ENCODE measurements around the gene DOCK1. TPM values are rescaled to one million over a fixed set of nuclear protein-coding genes. Genes with fewer than 3 reads are reported as not detected.

DOCK1 gene
- total RNA-seq, 1 donor from 2014 or later = 25.8 TPM

- DNase-seq (ENCODE audit: low spot score in 2 of 2) = no peak
- H3K27ac ChIP-seq = no peak overlapping the region
- no peaks in the 10 kb centered on the region for H3K9me3 ChIP-seq
- H3K27me3 ChIP-seq = no peaks in the 10 kb centered on the region
- H3K36me3 ChIP-seq = peaks cover 49 to 76% of the 10 kb centered on the region in 2 donors
- H3K4me1 ChIP-seq = no peaks in the 10 kb centered on the region
- TF ChIP-seq, protein P1, sequence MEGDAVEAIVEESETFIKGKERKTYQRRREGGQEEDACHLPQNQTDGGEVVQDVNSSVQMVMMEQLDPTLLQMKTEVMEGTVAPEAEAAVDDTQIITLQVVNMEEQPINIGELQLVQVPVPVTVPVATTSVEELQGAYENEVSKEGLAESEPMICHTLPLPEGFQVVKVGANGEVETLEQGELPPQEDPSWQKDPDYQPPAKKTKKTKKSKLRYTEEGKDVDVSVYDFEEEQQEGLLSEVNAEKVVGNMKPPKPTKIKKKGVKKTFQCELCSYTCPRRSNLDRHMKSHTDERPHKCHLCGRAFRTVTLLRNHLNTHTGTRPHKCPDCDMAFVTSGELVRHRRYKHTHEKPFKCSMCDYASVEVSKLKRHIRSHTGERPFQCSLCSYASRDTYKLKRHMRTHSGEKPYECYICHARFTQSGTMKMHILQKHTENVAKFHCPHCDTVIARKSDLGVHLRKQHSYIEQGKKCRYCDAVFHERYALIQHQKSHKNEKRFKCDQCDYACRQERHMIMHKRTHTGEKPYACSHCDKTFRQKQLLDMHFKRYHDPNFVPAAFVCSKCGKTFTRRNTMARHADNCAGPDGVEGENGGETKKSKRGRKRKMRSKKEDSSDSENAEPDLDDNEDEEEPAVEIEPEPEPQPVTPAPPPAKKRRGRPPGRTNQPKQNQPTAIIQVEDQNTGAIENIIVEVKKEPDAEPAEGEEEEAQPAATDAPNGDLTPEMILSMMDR (IDR thresholded peaks at IDR 0.05) = no peak
- intact Hi-C loops (cut with DNase I) = no loop called here
- no peak overlapping the region for H3K4me3 ChIP-seq
Observed at GRCh38 chr10:127442220-127442525, 536.9 kb downstream of the DOCK1 start.

DNA sequence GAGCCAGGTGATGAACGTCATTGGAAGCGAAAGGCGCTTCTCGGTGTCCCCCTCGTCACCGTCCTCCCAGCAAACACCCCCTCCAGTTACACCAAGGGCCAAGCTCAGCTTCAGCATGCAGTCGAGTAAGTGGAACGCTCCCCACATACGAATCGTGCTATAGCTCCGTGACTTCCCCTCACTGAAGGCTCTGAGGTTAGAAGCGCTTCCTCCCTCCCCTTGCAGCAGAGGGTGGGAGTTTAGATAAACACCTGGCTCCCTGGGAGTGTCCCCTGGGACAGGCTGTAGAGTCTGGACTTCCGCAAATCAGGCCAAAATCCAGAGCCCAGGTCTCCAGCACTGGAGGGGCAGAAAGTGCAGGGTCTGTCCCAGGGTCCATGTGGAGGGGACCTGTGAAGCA is 538.9 kb downstream of the DOCK1 start:
- H3K9me3 ChIP-seq = no peaks in the 10 kb centered on the region
- no peaks in the 10 kb centered on the region for H3K4me1 ChIP-seq
- TF ChIP-seq, protein P1 (IDR thresholded peaks at IDR 0.05) = no peak
- H3K27me3 ChIP-seq = no peaks in the 10 kb centered on the region
- no peak overlapping the region for H3K27ac ChIP-seq
- H3K4me3 ChIP-seq = no peak overlapping the region
- no peak for DNase-seq (ENCODE audit: low spot score in 2 of 2)
- peaks cover 52 to 82% of the 10 kb centered on the region in 2 donors for H3K36me3 ChIP-seq
- intact Hi-C loops (cut with DNase I) = no loop called here

GRCh38 chr10:127447197-127447596 is 542.0 kb downstream of the DOCK1 start:
- intact Hi-C loops (cut with DNase I) = no loop called here
- H3K4me1 ChIP-seq = no peaks in the 10 kb centered on the region
- no peak for DNase-seq (ENCODE audit: low spot score in 2 of 2)
- no peaks in the 10 kb centered on the region for H3K9me3 ChIP-seq
- H3K27me3 ChIP-seq = no peaks in the 10 kb centered on the region
- no peak overlapping the region for H3K4me3 ChIP-seq
- H3K36me3 ChIP-seq = peaks cover 39 to 83% of the 10 kb centered on the region in 2 donors
- TF ChIP-seq, protein P1 (IDR thresholded peaks at IDR 0.05) = no peak
- no peak overlapping the region for H3K27ac ChIP-seq

- H3K27ac ChIP-seq = no peak overlapping the region
- intact Hi-C loops (cut with DNase I) = no loop called here
- TF ChIP-seq, protein P1 (IDR thresholded peaks at IDR 0.05) = no peak
- peaks cover 32 to 70% of the 10 kb centered on the region in 2 donors for H3K36me3 ChIP-seq
- no peak overlapping the region for H3K4me3 ChIP-seq
- no peaks in the 10 kb centered on the region for H3K4me1 ChIP-seq
- no peaks in the 10 kb centered on the region for H3K27me3 ChIP-seq
- peak in 1 of 2 donors; percentile 11 for DNase-seq (ENCODE audit: low spot score in 2 of 2)
- no peaks in the 10 kb centered on the region for H3K9me3 ChIP-seq
Observed at GRCh38 chr10:127449490-127449889, 544.3 kb downstream of the DOCK1 start.

DNA sequence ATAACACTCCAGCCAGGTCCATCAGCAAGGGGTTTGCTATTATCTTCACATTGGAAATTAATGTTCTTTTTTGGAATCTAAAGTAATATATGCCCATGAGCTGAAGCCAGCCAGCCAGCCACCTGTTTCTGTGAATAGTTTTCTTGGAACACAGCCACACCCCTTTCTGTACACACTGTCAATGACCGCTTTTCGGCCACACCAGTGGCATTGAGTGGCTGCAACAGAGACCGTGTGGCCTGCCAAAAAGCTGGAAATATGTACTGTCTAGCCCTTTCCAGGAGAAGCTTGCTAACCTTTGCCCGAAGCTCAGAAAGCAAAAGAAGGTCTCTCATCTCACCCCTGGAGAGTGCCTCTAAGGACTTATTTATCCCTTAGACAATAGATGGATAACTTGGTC is 545.4 kb downstream of the DOCK1 start:
- intact Hi-C loops (cut with DNase I) = no loop called here
- TF ChIP-seq, protein P1 (IDR thresholded peaks at IDR 0.05) = no peak
- H3K27ac ChIP-seq = no peak overlapping the region
- no peaks in the 10 kb centered on the region for H3K4me1 ChIP-seq
- H3K4me3 ChIP-seq = no peak overlapping the region
- no peaks in the 10 kb centered on the region for H3K9me3 ChIP-seq
- no peaks in the 10 kb centered on the region for H3K27me3 ChIP-seq
- DNase-seq (ENCODE audit: low spot score in 2 of 2) = peak in 1 of 2 donors; percentile 12
- peaks cover 20 to 62% of the 10 kb centered on the region in 2 donors for H3K36me3 ChIP-seq

- Histone ChIP-seq H3K4me3 (no peak overlapping the region), H3K36me3 (peaks cover 17 to 57% of the 10 kb centered on the region in 2 donors), H3K9me3 (no peaks in the 10 kb centered on the region), H3K4me1 (no peaks in the 10 kb centered on the region), H3K27ac (no peak overlapping the region), H3K27me3 (no peaks in the 10 kb centered on the region)
- TF ChIP-seq, protein P1 (IDR thresholded peaks at IDR 0.05) = no peak
- intact Hi-C loops (cut with DNase I) = no loop called here
- no peak for DNase-seq (ENCODE audit: low spot score in 2 of 2)
Observed at GRCh38 chr10:127451628-127452027, 546.4 kb downstream of the DOCK1 start.
